Muscle of back (tissue), 11 donors: Measurements from ENCODE around the gene AJM1. TPM values are rescaled to one million over a fixed set of nuclear protein-coding genes. Genes with fewer than 3 reads are reported as not detected.
"Not testable (repeated sequence)": the region's sequence is repeated elsewhere in the genome, so short reads cannot be mapped to it uniquely, and the experiment has no call there.

Source experiments
- DNase-seq, 3 donors: peaks; one replicate each; pipeline versions ENCODE4 v3.0.0 to v3.0.0-alpha.2; 2013
- polyA plus RNA-seq, 10 donors: library from polyadenylated mRNA; unstranded; fragments of 120-200 nt; gene quantifications; one replicate each; pipeline ENCODE4 v1.2.1, GENCODE V29; 2013; ENCODE audit not compliant: insufficient read length in 10 of 10

AJM1 gene
- polyA plus RNA-seq, 10 donors = 1.3 to 2.1 (median 1.7) TPM

DNA sequence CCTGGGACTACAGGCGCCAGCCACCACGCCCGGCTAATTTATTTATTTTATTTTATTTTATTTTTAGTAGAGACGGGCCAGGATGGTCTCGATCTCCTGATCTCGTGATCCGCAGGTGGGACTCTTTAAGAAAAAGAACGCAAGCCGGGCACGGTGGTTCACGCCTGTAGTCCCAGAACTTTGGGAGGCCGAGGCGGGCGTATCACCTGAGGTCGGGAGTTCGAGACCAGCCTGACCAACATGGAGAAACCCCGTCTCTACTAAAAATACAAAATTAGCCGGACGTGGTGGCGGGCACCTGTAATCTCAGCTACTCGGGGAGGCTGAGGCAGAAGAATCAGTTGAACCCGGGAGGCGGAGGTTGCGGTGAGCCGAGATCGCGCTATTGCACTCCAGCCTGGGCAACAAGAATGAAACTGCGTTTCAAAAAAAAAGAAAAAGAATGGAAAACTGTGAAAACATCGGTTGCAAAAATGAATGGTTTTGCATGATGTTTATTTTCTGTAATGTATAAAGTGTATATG, 24.7 kb downstream of the AJM1 start:
- not testable (repeated sequence) for DNase-seq

DNA sequence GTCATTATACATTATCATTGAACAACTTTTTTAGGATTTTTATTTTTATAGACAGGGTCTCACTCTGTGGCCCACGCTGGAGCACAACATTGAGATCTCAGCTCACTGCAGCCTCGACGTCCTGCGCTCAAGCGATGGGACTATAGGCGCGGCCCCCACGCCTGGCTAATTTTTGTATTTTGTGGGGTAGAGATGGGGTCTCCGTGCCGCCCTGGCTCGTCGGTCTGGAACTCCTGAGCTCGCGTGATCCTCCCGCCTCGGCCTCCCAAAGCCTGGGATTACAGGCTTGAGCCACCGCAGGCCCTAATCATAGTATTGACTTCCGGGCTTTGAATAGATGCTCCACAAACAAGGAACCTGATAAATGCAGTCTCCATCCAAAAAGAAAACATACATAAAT, 25.2 kb downstream of the AJM1 start:
- no peak for DNase-seq

DNA sequence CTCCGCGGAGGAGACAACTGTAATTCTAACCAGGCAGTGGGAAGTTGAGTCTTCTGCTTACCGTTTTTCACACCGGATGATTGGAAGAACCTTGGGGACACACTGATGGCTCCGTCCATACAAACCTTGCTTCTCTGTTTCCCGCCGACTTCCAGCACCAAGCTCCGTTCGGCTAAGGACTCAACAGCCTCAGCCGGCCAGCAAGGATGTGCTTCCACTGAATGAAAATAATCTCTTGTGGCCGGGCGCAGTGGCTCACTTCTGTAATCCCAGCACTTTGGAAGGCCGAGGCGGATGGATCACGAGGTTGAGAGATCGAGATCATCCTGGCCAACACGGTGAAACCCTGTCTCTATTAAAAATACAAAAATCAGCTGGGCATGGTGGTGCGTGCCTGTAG, 25.6 kb downstream of the AJM1 start:
- DNase-seq = no peak

DNA sequence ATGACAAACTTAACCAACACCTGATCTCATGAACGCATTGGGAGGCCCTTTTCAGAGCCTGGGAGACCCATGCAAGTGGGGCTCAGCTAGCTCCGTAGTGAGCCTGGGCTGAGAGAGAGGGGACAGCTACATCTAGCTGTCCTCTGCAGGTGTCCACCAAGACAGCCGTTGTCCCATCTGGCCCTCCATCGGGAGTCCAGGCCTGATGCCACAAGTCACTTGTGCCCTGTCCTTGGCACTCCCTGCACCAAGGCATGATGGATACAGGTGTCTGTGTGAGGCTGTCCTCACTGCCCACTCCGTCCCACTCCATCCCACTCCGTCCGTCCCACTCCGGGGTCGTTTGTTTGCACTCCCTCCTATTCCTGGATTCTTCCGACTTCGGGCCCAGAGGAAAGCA, 26.4 kb downstream of the AJM1 start:
- no peak for DNase-seq

DNA sequence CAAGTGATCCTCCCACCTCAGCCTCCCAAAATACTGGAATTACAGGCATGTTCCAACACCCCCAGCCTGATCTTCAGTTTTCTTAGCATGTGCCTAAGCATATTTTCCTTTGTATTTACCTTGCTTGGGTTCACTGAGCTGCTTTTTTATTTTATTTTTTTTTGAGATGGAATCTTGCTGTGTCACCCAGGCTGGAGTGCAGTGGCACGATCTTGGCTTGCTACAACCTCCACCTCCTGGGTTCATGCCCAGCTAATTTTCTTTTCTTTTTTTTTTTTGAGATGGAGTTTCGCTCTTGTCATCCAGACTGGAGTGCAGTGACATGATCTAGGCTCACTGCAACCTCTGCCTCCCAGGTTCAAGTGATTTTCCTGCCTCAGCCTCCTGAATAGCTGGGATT, 27.3 kb downstream of the AJM1 start:
- not testable (repeated sequence) for DNase-seq

DNA sequence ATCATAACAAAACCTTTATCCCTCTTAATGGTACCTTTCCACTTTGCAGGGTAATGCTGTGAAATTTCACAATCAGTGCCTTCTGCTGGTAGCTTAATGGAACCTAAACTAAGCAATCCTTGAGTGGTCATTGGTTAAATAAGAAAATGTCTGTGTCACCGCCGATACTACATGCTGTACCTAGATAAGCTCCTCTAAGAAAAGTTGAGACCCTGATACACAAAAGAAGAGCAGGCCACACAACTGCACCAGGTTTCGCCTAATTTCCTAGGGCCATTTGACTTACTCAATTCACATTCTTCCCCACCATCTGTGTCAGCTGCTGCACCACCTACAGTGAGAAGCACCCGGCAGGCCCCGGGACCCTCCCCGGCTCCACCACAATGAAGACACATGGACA, 32.9 kb downstream of the AJM1 start:
- no peak for DNase-seq

DNA sequence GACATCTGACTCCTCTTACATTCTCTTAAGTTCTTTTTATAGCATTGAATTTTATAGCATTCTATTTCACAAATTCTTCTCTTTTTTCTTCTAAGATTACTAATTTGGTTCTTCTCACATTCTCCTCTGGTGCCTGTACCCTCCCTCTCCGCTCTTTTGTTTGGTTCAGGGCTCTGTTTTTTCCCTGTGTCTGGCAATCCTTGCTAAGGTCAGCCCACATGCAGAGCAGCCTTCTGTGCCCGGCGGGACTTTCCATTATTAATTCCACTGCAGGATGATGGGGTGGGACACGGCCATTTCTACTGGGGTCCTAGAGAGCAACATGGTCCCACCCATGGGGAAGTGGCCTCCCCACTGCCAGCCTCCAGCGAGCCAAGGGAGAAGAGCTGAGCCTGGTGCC, 34.2 kb downstream of the AJM1 start:
- DNase-seq = no peak

DNA sequence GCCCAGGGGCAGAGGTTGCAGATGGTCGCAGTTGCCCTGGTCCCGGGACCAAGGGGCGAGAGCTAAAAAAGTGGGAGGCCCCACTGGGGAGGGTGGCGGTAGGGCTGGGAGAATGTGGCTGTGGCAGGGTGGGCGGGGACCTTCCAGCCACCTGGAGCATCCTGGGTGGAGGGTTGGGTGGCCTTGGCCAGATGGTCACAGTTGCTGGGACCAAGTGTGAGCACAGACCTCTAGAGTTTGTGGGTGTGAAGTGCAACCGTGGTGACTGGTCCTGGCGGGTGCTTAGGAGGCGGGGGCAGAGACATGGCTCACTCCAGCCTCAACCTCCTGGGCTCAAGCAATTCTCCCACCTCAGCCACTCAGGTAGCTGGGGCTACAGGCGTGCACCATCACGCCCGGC, 38.4 kb downstream of the AJM1 start:
- no peak for DNase-seq

DNA sequence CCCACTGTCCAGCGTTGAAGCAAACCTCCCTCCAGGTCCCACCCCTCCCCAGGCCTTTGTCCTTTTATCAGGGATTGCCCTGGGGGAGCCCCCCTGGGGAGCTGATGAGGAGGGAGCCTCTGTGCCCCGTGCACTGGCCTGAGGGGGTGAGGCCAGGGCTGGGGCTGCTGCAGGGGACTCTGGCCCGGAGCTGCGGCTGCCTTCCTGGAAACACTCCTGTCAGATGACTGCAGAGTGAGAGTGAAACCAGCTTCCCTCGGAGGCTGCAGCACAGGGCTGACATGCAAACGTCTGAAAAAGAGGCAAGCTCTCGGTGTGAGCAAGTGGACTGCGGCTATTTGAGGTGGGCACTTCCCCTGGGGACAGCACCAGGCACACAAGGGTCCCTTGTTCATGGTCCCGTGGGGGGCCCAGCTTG, 39.4 kb downstream of the AJM1 start:
- DNase-seq = no peak

DNA sequence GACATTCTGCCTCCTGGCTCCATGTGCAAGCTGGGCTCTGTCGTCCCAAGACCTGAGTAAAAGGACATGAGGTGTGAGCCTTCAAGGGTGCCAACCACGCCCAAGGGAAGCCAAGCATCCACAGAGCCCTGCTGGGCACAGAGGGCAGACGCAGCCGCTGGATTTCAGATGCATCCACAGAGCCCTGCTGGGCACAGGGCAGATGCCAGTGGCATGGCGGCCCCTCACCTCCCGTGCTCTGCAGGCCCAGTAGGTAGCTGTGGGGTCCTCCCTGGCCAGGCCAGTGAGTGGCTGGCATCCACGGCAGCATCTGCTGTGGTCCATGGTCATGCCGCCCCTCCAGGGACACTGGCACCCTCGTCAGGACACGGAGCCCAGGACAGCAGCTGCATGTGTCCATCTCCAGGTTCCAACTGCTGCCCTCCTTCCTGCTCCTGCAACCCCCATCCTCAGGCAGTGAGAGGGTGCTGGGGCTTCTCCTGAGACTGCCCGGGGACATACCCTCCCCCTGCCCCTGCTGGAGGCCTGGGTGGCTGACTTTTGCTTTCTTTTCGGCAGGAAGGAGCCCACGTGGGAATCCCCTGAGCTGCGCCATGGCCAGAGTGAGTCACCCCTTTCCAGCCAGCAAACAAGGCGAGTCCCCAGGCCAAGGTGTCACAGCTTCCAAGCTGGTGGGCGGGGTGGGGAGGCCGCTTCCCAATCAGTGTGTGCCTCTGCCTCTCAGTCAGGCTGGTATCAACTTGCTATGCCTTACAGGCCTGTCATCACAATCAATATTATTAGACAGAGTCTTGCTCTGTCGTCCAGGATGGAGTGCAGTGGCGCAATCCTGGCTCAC, 40.0 kb downstream of the AJM1 start:
- no peak for DNase-seq

DNA sequence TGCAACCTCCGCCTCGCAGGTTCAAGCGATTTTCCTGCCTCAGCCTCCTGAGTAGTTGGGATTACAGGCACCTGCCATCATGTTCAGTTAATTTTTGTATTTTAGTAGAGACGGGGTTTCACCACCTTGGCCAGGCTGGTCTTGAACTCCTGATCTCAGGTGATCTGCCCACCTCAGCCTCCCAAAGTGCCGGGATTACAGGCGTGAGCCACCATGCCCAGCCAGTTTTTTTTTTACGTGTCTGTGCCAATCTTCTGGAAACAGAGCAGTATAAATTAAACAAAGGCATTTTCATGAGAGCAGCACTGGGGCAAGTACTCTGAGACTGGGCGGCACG, 40.6 kb downstream of the AJM1 start:
- DNase-seq = not testable (repeated sequence)

DNA sequence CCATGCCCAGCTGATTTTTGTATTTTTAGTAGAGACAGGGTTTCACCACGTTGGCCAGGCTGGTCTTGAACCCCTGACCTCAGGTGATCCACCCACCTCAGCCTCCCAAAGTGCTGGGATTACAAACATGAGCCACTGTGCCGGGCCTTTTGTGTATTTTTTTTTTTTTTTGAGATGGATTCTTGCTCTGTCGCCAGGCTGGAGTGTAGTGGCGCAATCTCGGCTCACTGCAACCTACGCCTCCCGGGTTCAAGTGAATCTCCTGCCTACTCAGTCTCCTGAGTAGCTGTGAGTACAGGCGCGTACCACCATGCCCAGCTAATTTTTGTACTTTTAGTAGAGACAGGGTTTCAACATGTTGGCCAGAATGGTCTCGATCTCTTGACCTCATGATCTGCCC, 41.4 kb downstream of the AJM1 start:
- DNase-seq = not testable (repeated sequence)

DNA sequence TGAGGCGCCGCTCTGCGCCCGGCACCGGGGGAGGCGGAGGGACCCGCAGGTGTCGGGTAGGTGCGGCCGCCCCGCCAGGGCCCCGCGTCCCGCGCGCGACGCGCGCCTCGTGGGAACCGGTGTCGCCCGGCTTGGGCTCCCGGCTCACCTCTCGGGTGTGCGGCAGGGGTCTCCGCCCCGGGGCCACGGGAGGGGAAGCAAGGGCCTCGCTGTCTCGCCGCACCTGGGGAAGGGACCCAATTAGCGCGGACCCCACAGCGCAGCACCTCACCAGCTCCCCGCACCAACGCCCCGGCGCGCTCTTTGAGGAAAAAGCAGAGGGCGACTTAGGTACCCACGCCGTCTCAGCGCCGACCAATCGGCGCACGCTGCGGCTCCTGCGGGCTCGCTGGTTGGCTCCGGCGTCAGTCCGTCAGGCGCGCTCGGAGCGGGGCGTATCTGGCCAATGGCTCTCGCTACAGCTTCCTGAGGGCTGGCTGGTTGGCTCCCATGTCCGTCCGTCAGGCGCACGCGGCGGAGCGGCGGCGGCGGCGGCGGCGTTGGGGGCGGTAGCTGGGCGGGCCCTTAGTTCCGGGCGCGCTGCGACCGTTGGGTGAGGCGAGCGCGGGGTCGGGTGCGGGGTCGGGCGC, 43.8 kb downstream of the AJM1 start, which contains the start of gene TRAF2:
TSS of gene TRAF2 (plus strand) at position 567 of the 629 bp plus-strand sequence. CDS start 12,225 bp downstream, outside the sequence.
- peak; percentile 99 to 100 (median 100) for DNase-seq

DNA sequence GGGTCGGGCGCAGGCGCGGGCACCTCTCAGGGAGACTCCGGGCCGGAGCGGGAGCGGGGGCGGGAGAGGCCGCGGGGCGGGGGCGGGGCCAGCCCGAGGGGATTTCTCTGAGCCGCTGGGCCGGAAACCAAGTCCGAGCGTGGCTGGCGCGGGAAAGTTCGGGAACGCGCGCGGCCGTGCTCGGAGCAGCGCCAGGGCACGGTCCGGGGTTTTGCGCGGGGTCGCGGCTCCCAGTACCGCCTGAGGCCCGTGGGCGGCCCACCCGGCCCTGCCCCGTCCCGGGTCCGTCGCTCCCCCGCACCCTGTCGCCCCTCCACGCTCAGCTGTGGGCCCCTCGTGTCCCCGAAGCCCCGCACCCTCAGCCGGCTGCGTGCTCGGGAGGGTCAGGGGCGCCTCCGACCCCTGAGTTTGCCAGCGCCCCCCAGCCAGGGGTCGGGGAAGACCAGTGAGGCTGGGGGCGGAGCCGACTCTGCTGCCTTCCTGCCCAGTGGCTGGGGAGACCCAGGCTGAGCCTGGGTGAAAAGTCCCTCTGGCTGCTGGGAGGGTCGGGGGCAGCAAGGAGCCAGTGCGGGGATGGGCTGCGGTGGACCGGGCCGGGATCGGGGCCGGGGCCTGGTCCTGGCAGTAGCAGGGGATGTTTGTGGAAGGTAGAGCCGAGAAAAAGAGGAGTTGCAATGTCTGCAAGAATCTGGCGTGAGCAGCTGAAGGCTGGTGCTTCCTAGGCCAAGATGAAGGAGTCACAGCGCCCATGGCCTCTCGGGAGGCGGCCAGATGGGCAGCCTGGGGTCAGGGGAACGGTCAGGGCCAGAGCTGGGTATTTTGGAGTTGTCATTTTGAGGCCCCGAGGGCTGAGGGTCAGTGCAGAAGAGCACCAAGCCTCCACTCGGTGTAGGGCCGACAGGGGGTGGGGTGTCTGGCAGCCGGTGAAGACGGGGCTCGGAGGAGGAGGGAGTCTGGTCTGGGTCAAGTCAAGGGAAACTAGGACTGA, 44.6 kb downstream of the AJM1 start:
- DNase-seq = peak in 2 of 3 donors; percentile 25 to 63

DNA sequence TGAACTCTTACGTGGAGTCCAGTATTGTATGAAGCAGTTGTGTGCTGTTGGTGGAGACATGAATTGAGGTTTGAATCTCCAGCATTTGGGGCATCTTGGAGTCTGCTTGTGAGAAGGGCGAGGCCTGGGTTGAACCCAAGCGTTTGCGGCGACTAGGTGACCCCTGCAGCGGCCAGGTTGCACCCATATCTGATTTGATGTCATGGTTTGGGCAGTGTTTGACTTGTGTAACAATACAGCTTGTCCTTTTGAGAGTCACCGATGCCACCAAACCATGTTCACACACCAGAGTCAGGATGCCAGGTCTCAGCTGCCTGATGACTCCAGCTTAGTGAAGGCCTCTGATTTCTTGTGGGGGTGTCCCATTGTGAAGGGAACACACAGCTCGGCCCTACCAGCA, 46.2 kb downstream of the AJM1 start:
- no peak for DNase-seq

DNA sequence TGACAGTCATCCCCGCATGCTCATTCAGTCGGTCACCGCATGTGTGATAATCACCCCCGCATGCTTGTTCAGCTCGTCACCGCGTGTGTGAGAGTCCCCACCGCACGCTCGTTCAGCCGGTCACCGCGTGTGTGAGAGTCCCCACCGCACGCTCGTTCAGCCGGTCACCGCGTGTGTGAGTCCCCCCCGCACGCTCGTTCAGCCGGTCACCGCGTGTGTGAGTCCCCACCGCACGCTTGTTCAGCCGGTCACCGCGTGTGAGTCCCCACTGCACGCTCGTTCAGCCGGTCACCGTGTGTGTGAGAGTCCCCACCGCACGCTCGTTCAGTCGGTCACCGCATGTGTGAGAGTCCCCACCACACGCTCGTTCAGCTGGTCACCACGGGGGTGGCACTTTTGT, 47.6 kb downstream of the AJM1 start:
- no peak for DNase-seq

DNA sequence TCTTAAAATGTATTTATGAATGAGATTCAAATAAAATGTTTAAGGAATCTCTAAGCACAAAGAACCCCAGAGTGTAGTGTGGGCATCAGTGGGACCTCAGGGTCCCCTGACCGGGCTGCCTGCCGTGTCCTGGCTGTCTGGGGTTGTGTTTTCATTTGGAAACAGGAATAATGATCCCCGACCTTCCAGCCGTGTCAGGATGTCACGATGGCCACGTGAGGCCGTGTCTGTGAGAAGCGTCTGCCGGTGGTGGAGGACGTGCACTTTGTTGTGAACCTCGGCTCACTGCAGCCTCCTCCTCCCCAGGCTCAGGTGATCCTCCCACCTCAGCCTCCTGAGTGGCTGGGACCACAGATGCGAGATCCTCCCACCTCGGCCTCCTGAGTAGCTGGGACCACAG, 48.4 kb downstream of the AJM1 start:
- DNase-seq = no peak
